ENCODE results near the gene SPPL3.

SPPL3 gene

GRCh38 chr12:120940799-120941198 is 36.6 kb upstream of the SPPL3 start:
- TF ChIP-seq, protein P1, sequence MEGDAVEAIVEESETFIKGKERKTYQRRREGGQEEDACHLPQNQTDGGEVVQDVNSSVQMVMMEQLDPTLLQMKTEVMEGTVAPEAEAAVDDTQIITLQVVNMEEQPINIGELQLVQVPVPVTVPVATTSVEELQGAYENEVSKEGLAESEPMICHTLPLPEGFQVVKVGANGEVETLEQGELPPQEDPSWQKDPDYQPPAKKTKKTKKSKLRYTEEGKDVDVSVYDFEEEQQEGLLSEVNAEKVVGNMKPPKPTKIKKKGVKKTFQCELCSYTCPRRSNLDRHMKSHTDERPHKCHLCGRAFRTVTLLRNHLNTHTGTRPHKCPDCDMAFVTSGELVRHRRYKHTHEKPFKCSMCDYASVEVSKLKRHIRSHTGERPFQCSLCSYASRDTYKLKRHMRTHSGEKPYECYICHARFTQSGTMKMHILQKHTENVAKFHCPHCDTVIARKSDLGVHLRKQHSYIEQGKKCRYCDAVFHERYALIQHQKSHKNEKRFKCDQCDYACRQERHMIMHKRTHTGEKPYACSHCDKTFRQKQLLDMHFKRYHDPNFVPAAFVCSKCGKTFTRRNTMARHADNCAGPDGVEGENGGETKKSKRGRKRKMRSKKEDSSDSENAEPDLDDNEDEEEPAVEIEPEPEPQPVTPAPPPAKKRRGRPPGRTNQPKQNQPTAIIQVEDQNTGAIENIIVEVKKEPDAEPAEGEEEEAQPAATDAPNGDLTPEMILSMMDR (IDR thresholded peaks at IDR 0.05; ENCODE audit: low read depth, low read length) = no peak
- H3K4me3 ChIP-seq (ENCODE audit: low read depth, low read length) = no peak overlapping the region

- no peak overlapping the region for H3K4me3 ChIP-seq (ENCODE audit: low read depth, low read length)
- TF ChIP-seq, protein P1 (IDR thresholded peaks at IDR 0.05; ENCODE audit: low read depth, low read length) = no peak
Observed at GRCh38 chr12:120940006-120940405, 35.8 kb upstream of the SPPL3 start.

DNA sequence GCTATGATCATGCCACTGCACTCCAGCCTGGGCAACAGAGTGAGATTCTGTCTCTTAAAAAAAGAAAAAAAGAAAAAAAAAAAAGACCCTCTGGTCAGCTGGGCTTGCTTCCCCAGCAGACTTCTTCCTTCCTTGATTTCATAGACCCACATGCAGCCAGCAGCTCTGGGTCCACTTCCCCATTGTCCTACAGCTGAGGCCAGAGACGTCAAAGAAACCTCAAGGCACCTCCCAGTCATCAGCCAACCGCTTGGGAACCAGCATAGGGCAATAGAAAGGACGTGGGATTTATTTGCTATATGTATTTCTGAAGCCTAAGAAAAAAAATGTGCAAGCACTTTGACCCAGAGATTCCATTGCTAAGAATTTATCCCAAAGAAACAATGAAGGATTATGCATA is 35.4 kb upstream of the SPPL3 start:
- H3K4me3 ChIP-seq (ENCODE audit: low read depth, low read length) = no peak overlapping the region
- TF ChIP-seq, protein P1 (IDR thresholded peaks at IDR 0.05; ENCODE audit: low read depth, low read length) = no peak

- TF ChIP-seq, protein P1 (IDR thresholded peaks at IDR 0.05; ENCODE audit: low read depth, low read length) = no peak
- no peak overlapping the region for H3K4me3 ChIP-seq (ENCODE audit: low read depth, low read length)
Observed at GRCh38 chr12:120938496-120938895, 34.3 kb upstream of the SPPL3 start.

DNA sequence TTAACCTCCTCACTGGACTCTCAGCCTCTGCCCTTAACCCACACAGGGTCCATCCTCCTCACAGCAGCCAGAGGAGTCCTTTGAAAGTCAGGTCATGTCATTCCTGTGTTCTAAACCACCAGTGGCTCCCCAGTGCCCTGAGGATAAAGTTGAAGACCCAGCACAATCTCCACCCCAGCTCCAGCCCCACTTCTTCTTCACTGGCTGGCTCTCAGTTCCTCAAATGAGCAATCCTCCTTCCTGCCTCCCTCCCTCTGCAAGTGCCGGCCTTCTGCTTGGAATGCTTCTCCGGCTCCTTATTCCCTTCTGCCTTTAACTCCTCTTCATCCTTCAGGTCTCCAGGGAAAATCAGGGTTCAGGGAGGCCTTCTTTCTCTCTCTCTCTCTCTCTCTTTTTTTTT is 32.0 kb upstream of the SPPL3 start:
- TF ChIP-seq, protein P1 (IDR thresholded peaks at IDR 0.05; ENCODE audit: low read depth, low read length) = no peak
- no peak overlapping the region for H3K4me3 ChIP-seq (ENCODE audit: low read depth, low read length)

DNA sequence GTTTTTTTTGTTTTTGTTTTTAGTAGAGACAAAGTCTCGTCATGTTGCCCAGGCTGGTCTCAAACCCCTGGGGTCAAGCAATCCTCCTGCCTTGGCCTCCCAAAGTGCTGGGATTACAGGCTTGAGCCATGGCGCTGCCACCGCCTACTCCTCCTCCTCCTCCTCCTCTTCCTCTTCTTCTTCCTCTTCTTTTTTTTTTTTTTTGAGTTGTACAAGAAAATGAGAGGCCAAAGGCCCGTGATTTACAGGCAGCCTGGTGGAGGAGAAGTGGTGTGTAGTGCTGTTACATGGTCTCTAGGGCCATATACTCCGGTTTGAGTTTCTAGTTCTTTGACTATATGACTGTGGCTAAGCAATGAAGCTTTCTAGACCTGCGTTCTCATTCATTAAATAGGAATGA is 29.6 kb upstream of the SPPL3 start:
- H3K4me3 ChIP-seq (ENCODE audit: low read depth, low read length) = no peak overlapping the region
- TF ChIP-seq, protein P1 (IDR thresholded peaks at IDR 0.05; ENCODE audit: low read depth, low read length) = no peak

- TF ChIP-seq, protein P1 (IDR thresholded peaks at IDR 0.05; ENCODE audit: low read depth, low read length) = no peak
- H3K4me3 ChIP-seq (ENCODE audit: low read depth, low read length) = no peak overlapping the region
Observed at GRCh38 chr12:120932956-120933526, 28.9 kb upstream of the SPPL3 start.
